ENCODE data around the gene SLC22A17.
"Not testable (repeated sequence)": the region's sequence is repeated elsewhere in the genome, so short reads cannot be mapped to it uniquely, and the experiment has no call there.

The SLC22A17 gene

DNA sequence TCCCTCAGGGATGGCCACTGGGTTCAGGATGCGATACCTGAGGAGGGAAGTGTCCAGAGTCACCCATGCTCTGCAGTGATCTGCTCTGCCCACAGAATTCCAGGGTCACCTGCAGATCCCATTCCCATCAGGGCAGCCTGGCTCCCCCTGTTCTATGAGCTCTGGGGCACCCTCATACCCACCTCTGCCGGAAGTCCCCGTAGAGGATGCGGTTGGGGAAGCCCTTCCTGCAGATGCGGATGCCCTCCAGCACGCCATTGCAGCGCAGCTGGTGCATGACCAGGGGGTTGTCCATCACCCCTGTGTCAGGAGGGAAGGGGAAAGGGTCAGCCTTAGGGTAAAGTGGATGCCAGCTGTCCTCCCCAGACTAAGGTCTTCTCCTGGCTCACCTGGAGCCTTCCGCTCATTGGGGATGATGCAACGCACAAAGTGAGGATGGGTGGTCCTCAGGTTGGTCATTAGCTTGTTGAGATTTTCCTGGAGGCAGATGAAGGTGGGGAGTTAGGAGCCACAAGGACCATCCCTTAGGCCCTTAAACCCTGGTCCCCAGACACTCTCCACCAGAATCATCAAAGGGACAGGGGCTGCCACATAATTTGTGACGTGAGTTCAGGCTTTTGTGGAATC lies 44.2 kb upstream of the SLC22A17 start:
- Histone ChIP-seq H3K27me3 (replicated peaks) (no peaks in the 10 kb centered on the region), H3K4me3 (ENCODE audit: low read depth, low read length) (no peak overlapping the region), H3K36me3 (replicated peaks) (no peaks in the 10 kb centered on the region), H3K27ac (no peak overlapping the region)
- in situ Hi-C loops (cut with HindIII; ENCODE audit: low pct_ligation_motif_present, low sequenced_read_pairs) = no loop called here
- TF ChIP-seq, protein P1, sequence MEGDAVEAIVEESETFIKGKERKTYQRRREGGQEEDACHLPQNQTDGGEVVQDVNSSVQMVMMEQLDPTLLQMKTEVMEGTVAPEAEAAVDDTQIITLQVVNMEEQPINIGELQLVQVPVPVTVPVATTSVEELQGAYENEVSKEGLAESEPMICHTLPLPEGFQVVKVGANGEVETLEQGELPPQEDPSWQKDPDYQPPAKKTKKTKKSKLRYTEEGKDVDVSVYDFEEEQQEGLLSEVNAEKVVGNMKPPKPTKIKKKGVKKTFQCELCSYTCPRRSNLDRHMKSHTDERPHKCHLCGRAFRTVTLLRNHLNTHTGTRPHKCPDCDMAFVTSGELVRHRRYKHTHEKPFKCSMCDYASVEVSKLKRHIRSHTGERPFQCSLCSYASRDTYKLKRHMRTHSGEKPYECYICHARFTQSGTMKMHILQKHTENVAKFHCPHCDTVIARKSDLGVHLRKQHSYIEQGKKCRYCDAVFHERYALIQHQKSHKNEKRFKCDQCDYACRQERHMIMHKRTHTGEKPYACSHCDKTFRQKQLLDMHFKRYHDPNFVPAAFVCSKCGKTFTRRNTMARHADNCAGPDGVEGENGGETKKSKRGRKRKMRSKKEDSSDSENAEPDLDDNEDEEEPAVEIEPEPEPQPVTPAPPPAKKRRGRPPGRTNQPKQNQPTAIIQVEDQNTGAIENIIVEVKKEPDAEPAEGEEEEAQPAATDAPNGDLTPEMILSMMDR (IDR thresholded peaks at IDR 0.05; ENCODE audit: low read depth, low read length, missing control alignments) = no peak
- no peak for DNase-seq

DNA sequence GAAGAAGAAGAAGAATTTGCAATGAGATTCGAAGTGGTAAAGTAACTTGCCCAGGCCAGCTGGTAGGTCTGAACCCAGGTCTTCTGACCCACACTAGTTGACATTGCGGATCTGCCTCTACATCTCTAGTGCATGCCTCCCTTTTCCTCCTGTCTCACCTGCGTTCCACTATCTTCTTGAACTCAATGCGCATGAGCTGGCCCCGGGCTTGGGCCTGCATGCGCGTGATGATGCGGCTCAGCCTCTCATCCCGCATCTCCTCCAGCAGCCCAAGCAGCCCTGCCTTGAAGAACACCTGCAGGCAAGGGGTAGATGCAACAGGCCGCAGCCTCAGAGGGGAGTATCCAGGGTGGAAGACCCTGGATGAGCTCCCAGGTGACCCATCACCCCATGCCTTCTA lies 43.4 kb upstream of the SLC22A17 start:
- in situ Hi-C loops (cut with HindIII; ENCODE audit: low pct_ligation_motif_present, low sequenced_read_pairs) = no loop called here
- Histone ChIP-seq H3K4me3 (ENCODE audit: low read depth, low read length) (no peak overlapping the region), H3K27me3 (replicated peaks) (no peaks in the 10 kb centered on the region), H3K36me3 (replicated peaks) (no peaks in the 10 kb centered on the region), H3K27ac (no peak overlapping the region)
- TF ChIP-seq, protein P1 (IDR thresholded peaks at IDR 0.05; ENCODE audit: low read depth, low read length, missing control alignments) = no peak
- DNase-seq = no peak

DNA sequence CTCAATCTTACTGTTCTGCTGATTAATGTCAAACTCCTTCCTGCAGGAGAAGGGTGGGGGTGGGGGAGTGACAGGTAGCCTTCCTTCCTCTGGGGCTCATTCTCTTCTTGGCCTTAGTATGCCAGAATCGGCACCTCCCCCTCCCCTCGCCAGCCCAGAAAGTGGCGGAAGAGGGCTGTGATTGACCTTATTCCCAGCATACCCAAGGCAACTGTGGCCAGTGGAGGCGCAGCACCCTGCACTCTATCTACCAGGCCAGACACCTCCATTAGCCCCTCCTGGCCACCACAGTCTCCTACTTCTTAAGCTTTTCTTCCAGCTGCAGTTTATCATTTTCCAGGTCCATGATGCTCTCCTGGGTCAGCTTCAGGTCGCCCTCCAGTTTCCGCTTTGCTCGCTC lies 39.9 kb upstream of the SLC22A17 start:
- Histone ChIP-seq H3K27me3 (replicated peaks) (no peaks in the 10 kb centered on the region), H3K4me3 (ENCODE audit: low read depth, low read length) (no peak overlapping the region), H3K27ac (no peak overlapping the region), H3K36me3 (replicated peaks) (no peaks in the 10 kb centered on the region)
- in situ Hi-C loops (cut with HindIII; ENCODE audit: low pct_ligation_motif_present, low sequenced_read_pairs) = no loop called here
- DNase-seq = no peak
- TF ChIP-seq, protein P1 (IDR thresholded peaks at IDR 0.05; ENCODE audit: low read depth, low read length, missing control alignments) = no peak

DNA sequence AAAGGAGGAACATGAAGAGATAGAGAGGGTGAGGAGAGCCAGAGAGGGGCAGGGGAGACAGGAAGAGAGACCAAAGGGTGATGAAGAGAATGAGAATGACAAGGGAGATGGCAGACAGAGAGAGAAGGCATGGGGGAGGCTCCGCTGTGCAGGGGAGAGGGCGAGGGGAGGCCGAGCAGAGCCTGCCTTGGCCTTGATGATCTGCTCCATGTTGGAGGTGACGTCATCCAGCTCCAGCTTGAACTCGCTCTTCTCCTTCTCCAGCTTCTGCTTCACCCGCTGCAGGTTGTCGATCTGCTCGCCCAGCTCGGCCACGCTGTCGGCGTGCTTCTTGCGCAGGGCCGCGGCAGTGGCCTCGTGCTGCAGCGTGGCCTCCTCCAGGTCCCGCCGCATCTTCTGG lies 37.2 kb upstream of the SLC22A17 start:
- H3K36me3 ChIP-seq (replicated peaks); H3K27ac ChIP-seq; in situ Hi-C loops (cut with HindIII; ENCODE audit: low pct_ligation_motif_present, low sequenced_read_pairs); H3K27me3 ChIP-seq (replicated peaks); DNase-seq; H3K4me3 ChIP-seq (ENCODE audit: low read depth, low read length): not testable (repeated sequence)

DNA sequence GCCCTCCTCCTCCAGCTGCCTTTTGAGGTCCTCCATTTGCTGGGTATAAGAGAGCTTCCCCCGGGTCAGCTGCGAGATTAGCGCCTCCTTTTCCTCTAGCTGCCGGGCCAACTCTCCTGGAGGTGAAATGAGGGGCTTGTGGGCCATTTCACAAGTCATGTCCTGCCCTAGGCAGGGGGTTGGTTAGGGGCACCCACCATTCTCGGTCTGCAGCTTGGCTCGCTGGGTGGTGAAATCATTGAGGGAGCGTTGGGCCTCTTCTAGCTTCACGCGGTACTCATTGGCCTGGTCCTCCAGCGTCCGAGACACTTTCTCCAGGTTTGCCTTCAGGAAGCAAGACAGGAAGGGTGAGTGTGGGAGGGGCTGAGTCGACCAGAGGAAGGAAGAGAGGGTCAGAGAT lies 36.7 kb upstream of the SLC22A17 start:
- Histone ChIP-seq H3K4me3 (ENCODE audit: low read depth, low read length) (no peak overlapping the region), H3K27ac (no peak overlapping the region), H3K36me3 (replicated peaks) (no peaks in the 10 kb centered on the region), H3K27me3 (replicated peaks) (no peaks in the 10 kb centered on the region)
- DNase-seq = no peak
- TF ChIP-seq, protein P1 (IDR thresholded peaks at IDR 0.05; ENCODE audit: low read depth, low read length, missing control alignments) = no peak
- in situ Hi-C loops (cut with HindIII; ENCODE audit: low pct_ligation_motif_present, low sequenced_read_pairs) = no loop called here

DNA sequence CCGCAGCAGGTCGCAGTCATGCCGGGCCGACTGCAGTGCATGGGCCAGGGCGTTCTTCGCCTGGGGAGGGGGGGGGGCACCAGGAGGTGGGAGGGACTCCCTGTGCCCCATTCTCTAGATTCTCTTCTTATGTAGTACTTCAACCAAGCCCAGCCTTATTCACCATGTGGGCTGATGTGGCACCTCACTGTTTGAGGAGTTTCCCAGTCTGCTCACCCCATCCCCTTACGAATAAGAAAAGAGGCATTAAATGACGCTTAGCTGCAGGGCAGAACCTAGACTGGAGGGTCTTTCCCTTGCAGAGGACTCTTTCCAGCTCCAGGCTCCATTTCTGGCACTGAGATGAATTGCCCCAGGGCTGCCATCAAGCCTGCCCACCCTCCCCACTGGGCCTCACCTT lies 36.3 kb upstream of the SLC22A17 start:
- Histone ChIP-seq H3K36me3 (replicated peaks) (no peaks in the 10 kb centered on the region), H3K27me3 (replicated peaks) (no peaks in the 10 kb centered on the region), H3K27ac (no peak overlapping the region), H3K4me3 (ENCODE audit: low read depth, low read length) (no peak overlapping the region)
- no peak for DNase-seq
- TF ChIP-seq, protein P1 (IDR thresholded peaks at IDR 0.05; ENCODE audit: low read depth, low read length, missing control alignments) = no peak
- in situ Hi-C loops (cut with HindIII; ENCODE audit: low pct_ligation_motif_present, low sequenced_read_pairs) = no loop called here

Data from brain microvascular endothelial cell (primary cell).